GM21723 (cell line): ENCODE measurements around the gene SERPINB6.
"Not testable (repeated sequence)": the region's sequence is repeated elsewhere in the genome, so short reads cannot be mapped to it uniquely, and the experiment has no call there.

Experiments
- ATAC-seq: cut with Tn5 transposase; IDR thresholded peaks from one replicate; pipeline ENCODE4 v1.9.1; 2021; ENCODE audit warnings: mild to moderate bottlenecking, moderate library complexity; ENCODE audit not compliant: unreplicated experiment

SERPINB6 gene

GRCh38 chr6:2959909-2960719, 11.3 kb downstream of the SERPINB6 start:
- no peak for ATAC-seq

- no peak for ATAC-seq
These were observed 12.6 kb downstream of the SERPINB6 start for GRCh38 chr6:2958776-2959175.

- no peak for ATAC-seq
These were observed 13.0 kb downstream of the SERPINB6 start for GRCh38 chr6:2958331-2958711.

- no peak for ATAC-seq
These were observed 13.6 kb downstream of the SERPINB6 start for GRCh38 chr6:2957696-2958330.

GRCh38 chr6:2956930-2957685, 14.3 kb downstream of the SERPINB6 start:
- no peak for ATAC-seq

- no peak for ATAC-seq
These were observed 18.3 kb downstream of the SERPINB6 start for GRCh38 chr6:2953098-2953497.

GRCh38 chr6:2952557-2953095, 18.7 kb downstream of the SERPINB6 start:
- ATAC-seq = peak; percentile 74

GRCh38 chr6:2951728-2952127, 19.6 kb downstream of the SERPINB6 start:
- ATAC-seq = no peak

GRCh38 chr6:2950713-2951112, 20.7 kb downstream of the SERPINB6 start:
- ATAC-seq = no peak

- no peak for ATAC-seq
These were observed 21.8 kb downstream of the SERPINB6 start for GRCh38 chr6:2949536-2950083.

GRCh38 chr6:2949121-2949520, 22.2 kb downstream of the SERPINB6 start:
- ATAC-seq = no peak

GRCh38 chr6:2948228-2949025, 22.9 kb downstream of the SERPINB6 start:
- ATAC-seq = no peak

- no peak for ATAC-seq
These were observed 23.9 kb downstream of the SERPINB6 start for GRCh38 chr6:2947445-2947844.

- ATAC-seq = no peak
These were observed 26.3 kb downstream of the SERPINB6 start for GRCh38 chr6:2945153-2945452.

GRCh38 chr6:2944405-2945152, 26.8 kb downstream of the SERPINB6 start:
- no peak for ATAC-seq

- no peak for ATAC-seq
These were observed 27.8 kb downstream of the SERPINB6 start for GRCh38 chr6:2943564-2943955.

- no peak for ATAC-seq
These were observed 28.3 kb downstream of the SERPINB6 start for GRCh38 chr6:2942914-2943563.

GRCh38 chr6:2942116-2942515, 29.3 kb downstream of the SERPINB6 start:
- not testable (repeated sequence) for ATAC-seq

- no peak for ATAC-seq
These were observed 30.5 kb downstream of the SERPINB6 start for GRCh38 chr6:2940851-2941250.
